Right lung (tissue), 5 donors: ENCODE measurements around the gene P2RX3. TPM values are rescaled to one million over a fixed set of nuclear protein-coding genes. Genes with fewer than 3 reads are reported as not detected.
"Not testable (repeated sequence)": the region's sequence is repeated elsewhere in the genome, so short reads cannot be mapped to it uniquely, and the experiment has no call there.

Experiments
- DNase-seq, 2 donors: peaks; one replicate each; pipeline ENCODE4 v3.0.0-alpha.2; 2013
- polyA plus RNA-seq, 5 donors: library from polyadenylated mRNA; unstranded; fragments of 120-200 nt; gene quantifications; one replicate each; pipeline versions ENCODE4 v1.2.1 to v1.2.3, GENCODE V29; 2013; ENCODE audit warnings: inconsistent platforms in 1 of 5, low replicate concordance in 1 of 5; ENCODE audit not compliant: insufficient read length in 5 of 5, insufficient read depth in 1 of 5

P2RX3 gene
- polyA plus RNA-seq, 5 donors: 0.16 to 0.28 (median 0.23) TPM; not detected in 1

DNA sequence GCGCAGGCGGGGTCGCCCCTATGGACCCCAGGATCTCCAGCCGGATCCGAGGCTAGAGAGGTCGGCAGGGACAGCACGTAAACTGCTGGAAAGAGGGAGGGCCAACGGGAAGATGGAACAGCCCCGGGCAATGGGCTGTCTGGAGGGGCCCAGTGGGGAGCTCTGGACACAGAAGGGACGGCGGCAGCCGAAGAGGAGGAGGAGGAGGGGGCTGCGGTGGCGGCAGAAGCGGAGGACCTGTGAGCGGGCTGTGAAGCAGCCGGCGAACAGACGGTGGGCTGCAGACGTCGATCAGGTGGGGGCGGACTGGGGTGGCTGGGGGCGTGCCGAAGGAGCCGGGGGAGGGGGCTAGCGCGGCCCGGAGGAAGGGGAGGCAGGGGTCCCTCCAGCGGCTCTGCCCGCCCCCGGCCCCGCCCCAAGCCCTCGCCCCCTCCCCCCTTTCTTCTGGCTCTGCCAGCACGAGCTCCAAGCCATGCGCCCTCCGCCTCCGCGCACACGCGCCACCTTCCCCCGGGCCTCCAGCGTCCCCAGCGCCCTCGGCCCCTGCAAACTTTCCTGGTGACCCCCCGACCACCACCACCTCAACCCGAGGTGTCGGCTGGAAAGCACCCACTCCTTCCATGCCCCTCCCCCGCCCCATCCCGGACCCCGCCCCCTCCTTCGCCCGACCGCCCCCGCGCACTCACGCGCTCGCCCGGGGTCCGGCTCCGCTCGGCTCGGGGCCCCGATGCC lies 13.8 kb upstream of the P2RX3 start:
- peak; percentile 72 for DNase-seq

DNA sequence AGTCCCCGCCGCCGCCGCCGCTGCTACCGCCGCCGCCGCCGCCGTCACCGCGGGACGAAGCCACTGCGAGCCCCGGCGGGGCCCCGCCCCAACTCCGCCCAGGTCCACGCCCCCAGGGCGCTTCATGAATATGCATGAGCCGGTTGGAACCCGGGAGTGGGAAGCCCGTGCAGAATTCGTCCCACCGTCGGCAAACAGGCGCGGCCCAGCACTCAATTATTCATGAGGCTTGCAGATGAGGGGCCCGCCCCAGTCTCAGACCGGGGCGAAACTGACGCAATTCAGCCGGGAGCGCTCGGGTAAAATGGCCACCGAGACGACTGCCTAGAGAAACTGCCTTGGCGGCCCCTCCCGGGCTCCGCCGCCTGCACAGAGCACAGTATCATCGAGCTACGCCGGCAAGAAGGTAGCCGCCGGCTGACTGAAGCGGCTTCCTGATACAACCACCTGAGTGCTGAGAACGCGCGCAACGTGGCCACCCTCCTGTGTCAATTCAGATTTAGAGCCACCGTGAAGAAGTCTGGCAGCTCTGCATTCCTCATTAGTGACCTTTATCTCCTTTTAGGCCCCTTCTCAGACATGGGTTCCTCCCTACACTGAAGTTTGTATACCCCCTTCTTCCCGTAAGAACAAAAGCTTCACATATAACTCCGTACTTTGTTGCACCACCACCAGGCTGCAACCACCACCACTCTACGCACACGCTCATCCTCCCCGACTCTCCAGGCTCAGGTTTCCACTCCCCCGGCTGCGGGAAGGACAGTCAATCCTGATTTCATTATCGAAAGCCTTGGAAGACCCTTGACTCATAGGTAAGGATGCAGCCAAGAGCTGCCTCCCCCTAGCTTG lies 13.0 kb upstream of the P2RX3 start, which contains the start of gene TNKS1BP1:
Gene TNKS1BP1, minus strand, starts transcription at position 67 of the 849 bp plus-strand sequence. CDS start 3,067 bp downstream, outside the sequence.
- DNase-seq: peak; percentile 95 to 96

DNA sequence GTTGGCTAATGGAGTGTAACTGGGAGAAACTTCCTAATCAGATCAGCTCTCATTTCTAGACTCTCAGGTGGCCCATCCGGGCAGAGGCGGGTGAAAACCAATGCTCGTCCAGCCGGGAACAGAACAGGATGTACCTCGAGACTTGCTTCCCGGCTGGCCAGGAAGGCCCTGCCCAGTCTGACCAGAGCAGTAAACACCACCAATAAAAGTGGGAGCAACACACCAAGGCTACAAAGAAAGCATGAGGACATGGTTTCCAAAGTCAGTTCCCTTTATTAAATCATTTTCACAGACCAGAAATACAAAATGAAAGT lies 12.5 kb upstream of the P2RX3 start:
- no peak for DNase-seq

DNA sequence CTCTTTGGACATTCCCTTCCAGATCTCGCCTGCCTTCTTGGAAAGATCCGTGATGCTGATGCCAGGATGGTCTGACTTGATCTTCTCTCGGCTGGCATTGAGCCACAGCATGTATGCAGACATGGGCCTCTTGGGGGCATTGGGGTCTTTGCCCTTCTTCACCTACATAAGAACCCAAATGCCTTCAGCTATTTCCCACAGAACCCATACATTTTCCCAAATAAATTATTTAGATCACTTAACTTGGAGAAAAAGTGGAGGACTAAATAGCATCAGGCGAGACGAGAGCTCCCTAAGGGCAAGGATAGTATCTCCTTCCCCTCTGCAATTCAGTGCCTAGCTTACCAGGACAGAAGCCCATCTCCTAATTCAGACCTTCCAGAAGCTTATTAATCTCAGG lies 10.4 kb upstream of the P2RX3 start:
- DNase-seq: no peak

DNA sequence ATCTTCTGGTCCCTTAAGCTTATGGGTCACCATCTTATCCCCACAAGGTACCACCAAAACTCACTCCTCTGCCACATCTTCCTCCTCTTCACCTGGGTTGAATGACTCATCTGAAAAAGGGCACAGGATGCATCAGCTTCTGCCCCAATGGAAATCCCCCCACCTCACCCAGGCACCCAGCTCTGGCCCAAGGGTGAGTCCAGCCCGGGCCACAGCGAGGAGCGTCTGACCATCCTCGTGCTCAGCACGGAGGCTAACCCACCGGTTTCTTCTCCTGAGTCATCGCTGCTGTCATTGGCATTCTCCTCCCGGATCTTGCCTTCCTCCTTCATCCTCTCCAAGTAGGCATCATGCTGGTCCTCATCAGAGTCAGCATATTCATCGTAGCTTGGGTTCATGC lies 8.1 kb upstream of the P2RX3 start:
- no peak for DNase-seq

DNA sequence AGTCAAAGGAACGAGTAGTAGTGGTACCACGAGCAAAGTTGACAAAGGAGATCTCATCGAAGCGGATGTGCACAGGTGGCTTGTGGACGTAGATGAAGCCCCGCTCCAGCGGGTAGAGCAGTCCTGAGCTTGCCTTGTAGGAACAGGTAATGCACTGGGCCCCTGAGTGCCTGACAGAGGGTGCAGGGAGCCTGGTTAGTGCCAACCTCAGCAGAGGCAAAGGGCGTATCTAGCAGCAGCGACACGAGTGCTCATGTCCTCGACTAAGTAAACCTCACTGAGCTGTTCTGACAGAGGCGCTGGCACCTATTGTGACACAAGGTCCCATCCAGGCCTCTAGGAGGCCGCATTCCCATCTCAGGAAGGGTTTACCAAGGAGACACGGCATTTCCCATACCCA lies 6.4 kb upstream of the P2RX3 start:
- DNase-seq: no peak

DNA sequence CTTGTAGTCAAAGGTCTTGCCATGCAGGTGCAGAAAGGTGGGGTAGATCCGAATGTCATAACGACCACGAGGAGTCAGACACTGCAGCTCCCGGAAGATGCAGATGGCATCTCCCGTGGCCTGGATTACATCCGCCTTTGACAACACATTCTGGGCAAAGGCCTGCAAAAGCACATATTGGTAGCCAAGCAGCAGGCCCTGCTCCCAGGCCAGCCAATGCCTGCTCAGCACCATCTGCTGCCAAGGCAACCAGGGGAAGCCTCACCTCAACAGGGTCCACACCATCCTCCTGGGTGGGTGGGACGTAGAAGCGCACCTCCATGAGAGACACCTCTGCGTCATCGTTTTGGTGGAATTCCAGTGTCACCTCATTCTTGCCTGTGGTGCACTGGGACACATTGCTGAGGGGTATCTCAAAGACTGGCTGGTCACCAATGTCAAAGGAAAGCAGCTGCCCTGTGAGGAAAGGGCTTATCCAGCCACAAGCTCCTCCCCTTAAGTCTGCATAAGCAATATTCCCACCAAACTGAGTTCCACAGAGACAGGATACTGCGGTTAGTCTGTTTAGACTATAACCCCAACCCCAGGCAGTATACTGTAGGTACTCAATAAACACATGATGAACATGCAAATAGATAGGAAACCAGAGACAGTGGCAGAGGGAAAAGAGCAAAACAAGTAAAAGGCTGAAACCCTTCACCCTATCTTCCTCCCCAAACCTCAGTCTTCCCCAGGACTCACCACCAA lies 5.3 kb upstream of the P2RX3 start:
- DNase-seq: no peak

DNA sequence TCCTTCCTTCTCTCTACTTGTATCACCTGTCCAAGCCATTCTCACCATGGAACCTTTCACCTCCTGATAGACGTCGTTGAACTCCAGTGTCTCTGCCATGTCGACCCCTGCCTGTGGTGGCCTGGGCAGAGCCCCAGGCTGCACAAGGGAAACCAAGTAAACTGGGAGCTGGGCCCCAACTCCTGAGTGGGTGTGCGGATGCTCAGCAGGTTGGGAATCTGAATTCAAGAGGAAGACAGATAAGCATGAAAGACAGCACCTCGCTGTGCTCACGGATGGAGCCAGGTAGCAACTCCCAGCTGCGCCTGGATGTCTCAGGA lies 3.2 kb upstream of the P2RX3 start:
- DNase-seq: no peak

DNA sequence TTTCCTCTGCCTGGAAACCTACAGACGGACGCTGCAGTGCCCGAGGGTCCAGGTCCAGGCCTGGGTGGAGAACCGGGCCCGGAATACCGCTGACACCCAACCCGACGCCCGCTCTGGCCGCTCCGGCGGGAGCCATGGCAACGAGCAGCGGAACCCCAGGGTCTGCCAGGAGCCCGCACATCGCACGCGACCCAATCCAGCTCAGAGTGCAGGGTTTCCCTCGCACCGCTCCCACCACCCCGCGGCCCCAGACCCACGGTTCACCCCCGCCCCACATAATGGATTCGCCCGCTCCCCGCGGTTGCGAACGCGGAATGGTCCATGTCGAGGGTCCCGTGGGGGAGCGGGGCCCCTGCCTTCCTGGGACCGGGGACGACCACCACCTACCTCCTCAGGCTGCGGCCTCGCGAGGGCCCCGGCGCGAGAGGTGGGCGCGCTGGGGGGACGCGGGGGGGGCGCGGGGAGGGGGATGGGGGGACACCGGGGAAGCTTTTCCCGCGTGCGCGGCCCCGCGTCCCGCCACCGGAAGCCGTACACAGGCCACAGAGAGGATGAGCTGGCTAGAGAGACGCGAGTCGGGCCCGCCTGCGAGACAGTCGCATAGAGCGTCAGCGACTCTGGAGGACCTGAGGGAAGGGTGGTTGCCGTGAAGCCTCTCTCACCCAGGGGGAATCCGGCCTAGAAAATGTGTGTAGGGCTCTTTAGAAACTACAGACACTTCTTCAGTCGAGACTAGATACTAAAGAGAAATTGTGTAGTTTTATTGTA lies 2.6 kb upstream of the P2RX3 start, which contains the start of gene SSRP1:
Gene SSRP1, minus strand, starts transcription at position 550 of the 768 bp plus-strand sequence. CDS start 771 bp downstream, outside the sequence.
- DNase-seq: peak; percentile 79 to 80

DNA sequence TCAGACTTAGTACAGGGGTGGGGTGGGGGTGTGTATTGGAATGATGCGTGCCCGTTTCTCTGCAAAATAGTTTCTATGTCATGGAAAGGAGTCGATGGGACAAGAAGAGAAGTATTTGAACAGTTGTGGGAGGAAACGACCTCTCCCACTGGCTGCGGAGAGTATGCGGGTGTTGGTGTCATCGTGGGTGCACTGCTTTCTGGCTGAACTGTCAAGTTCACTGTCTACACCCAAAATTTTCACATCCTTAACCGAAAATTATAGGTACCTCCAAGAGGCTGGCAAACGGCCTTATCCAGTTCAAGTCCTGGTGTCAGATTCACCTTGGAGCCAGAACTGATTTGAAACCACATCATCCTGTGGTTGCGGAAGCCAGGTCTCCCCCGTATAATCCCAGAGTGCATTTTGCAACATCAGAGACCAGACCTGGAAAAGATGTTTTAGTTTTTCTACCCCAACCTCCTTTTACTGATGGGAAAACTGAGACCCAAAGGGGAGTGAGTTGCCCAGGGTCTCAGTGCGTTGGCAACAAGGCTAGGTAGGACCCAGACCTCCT lies 2.0 kb upstream of the P2RX3 start:
- DNase-seq: no peak

DNA sequence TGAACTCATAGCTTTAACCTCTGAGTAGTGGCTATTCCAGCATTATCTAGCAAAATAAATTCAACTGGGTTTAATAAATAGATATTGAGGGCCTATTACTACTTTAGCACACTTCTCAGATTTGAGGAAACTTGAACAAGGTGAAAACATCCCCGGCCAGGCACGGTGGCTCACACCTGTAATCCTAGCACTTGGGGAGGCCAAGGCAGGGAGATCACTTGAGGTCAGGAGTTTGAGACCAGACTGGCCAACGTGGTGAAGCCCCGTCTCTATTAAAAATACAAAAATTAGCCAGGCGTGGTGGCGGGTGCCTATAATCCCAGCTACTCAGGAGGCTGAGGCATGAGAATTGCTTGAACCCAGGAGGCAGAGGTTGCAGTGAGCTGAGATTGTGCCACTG lies 1.3 kb upstream of the P2RX3 start:
- DNase-seq: not testable (repeated sequence)

DNA sequence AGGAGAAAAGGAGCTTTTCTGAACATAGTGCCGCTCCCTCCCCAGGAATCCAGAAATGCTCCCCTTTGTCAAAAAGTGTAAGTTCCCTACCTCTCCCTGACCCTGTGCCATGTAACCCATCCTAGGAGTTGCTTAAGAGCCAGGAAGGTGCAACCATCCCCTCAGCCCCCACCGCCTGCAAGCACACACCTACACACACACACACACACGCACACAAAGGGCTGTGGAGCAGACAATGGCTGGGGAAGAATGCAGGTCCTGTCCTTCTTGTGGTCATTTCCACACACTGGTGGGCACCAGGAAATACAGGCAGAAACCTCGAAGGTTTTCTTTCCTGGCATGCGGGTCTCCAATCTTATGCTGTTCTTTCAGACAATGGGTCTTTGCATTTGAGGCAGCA lies 1.2 kb downstream of the P2RX3 start:
- DNase-seq: no peak

DNA sequence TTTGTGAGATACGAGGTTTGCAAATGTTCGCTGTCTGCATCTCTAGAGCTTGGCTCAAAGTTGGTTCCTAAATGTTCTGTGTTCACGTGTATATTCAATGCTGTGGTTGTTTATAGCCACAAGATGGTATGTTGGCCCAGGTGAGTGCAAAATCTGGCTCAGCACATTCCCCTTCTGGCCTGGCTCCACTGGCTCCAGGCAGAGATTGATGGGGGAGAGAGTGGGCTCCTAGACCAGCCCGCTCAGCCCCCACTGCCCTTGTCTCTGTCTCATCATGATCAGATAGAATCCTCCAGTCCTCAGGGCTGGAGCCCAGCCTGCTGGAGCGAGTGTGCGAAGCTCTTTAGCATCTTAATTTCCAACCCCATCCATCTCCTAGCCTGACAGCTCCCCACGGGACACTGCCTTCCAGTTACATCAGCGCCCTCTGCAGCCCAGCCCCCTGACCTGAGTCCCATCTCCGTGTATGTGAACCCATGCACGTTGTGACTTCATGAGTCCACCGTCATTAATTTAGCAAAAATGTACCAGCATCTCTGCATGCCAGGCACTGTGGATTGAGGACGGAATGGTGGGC lies 2.0 kb downstream of the P2RX3 start:
- DNase-seq: no peak

DNA sequence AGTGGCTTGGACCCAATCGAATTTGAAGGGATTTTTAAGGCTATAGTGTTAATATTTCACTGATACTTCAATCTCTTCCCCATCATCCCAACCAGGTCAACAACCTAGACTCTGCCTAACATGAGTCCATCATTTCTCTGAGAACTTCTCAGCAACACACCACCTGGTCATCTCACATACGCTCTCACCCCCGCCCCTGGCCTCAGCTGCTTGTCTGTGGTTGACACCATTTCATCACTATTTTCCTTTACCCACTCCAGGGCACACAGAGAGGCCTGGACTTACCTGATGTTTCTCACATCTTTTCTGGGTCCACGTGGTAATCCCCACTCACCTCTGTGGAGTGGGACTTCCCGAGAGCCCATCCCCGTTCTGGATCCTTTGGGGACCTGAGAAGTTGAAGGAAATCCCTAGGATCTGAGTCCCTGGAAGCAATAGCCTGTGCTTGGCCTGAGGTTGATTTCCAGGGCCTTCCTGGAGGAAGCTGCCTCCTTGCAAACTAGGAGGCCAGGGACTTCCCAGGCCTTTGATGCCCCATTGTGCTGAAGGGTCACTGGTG lies 3.2 kb downstream of the P2RX3 start:
- no peak for DNase-seq

DNA sequence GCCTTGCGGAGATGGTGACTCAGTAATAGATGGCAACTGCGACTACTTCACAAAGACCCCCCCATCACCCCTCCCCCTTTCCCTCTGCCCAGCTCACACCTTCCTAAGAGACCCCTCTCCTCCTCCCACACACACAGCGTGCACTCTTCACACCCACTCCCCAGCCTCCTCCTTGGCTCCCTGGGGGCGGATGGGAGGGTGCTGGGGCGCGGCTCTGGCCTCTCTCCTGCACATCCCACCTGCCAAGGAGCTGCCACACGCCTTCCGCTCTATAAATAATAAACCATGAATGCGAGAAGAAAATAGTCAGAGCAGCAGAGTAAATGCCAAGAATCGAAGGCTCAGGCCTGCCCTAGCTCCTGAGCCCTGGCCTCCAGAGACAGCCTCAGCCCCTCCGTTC lies 4.5 kb downstream of the P2RX3 start:
- no peak for DNase-seq

DNA sequence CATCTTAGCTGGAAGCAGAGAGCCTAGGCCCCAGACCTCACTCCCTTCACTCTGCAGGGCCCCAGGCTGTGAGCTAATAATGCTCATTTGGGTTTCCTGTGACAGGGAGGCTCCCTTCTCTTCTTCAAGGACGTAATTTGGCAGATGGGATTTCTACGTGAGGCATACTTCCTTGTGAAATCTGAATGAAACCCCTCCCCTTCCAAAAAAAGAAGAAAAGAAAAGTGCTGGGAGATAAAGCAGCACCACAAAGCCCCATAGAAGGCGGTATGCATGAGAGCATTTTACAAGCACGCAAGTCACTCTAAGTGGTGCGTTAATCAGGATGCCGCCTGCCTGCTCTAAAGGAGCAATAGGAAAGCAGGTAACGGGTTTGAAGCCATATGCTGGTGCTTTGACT lies 5.7 kb downstream of the P2RX3 start:
- no peak for DNase-seq

DNA sequence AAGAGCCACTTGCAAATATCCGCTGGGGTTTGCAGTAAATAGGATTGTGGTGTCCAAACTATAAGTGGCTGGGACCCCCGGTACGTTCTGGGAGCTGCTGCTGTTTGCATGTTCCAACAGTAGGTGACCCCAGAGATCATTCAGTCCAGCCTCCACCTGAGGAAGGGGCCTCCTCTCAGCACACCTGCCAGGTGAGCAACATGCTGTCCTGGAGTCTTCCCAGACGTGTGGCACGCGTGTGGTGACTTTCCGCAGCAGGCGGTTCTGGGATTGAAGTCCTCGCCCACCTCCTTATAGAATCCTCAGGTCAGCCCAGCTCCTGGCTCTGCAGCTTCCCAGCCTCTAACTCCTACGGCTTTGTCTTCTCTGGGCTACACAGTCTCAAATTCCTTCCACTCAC lies 6.7 kb downstream of the P2RX3 start:
- no peak for DNase-seq

DNA sequence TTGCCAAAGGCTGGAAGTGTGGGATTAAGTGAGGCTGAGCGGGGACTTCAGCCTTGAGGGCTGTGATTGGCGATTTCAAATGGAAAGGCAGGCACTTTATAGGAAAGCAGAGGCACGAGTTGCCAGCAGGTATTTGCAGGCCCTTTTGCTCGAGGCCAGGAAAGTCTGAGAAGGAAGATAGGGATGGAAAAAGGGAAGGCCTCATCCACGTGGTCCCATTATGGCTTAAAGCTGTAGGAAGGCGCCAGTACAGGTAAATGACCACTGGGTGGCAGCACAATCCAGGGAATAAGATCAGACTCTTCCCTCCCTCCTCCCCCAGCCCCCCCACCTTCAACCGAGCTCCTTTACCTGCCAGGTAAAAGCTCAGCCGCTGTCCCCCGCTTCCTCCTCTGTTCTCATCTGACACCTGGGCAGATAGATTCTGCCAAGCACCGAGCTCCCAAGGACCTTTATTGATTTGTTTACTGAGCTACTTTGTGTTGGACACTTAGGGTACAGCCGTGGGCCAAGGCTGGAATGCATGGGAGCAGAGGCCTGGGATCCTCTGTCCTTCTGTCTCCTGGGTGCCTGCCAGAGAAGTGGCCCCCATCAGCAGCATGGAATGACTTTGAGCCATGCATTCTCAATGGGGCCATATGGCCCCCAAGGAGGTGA lies 7.5 kb downstream of the P2RX3 start:
- DNase-seq: peak in 1 of 2 donors; percentile 48

DNA sequence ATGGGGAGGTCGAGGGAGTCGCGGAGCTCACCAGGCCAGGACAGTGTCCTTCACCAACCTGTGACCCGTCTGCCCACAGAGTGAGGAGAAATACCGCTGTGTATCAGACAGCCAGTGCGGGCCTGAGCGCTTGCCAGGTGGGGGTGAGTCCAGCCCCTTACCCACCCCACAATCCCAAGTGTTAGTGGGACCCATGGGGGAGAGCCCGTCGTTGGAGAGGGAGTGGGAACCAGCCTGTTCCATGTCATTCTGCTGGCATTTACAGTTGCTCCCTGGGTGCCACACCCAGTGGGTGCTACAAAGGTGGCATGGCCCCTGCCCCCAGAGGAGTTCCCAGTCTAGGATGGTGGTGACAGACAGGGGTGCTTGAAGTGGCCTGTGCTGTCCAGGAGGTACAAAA lies 9.2 kb downstream of the P2RX3 start:
- DNase-seq: no peak

DNA sequence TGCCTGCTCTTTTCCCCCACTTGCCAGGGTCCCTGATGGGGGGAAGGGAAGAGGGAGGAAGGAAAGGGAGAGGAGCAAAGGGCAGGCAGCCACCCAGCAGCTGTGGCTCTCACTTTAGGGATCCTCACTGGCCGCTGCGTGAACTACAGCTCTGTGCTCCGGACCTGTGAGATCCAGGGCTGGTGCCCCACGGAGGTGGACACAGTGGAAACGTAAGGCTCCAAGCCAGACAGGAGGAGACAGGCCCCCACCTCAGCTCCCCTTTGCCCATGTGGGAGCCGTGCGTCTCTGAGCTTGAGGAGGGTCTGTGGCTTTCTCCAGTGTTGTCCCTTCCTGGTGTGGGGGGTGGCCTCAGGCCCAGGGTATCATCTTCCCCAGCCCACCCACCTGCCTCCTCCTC lies 9.9 kb downstream of the P2RX3 start:
- DNase-seq: no peak
